ENCODE measurements around the gene SCCPDH.

Gene SCCPDH

GRCh38 chr1:246785494-246786111 lies 61.4 kb downstream of the SCCPDH start:
- DNase-seq (ENCODE audit: low spot score) = no peak

- DNase-seq (ENCODE audit: low spot score) = no peak
These were observed 62.5 kb downstream of the SCCPDH start for GRCh38 chr1:246786606-246787238.

GRCh38 chr1:246787781-246788513 lies 63.7 kb downstream of the SCCPDH start:
- no peak for DNase-seq (ENCODE audit: low spot score)

- no peak for DNase-seq (ENCODE audit: low spot score)
These were observed 64.7 kb downstream of the SCCPDH start for GRCh38 chr1:246788895-246789338.

GRCh38 chr1:246789454-246790339 lies 65.5 kb downstream of the SCCPDH start:
- no peak for DNase-seq (ENCODE audit: low spot score)

GRCh38 chr1:246790364-246790763 lies 66.2 kb downstream of the SCCPDH start:
- no peak for DNase-seq (ENCODE audit: low spot score)

GRCh38 chr1:246790833-246791232 lies 66.6 kb downstream of the SCCPDH start:
- DNase-seq (ENCODE audit: low spot score) = no peak

- no peak for DNase-seq (ENCODE audit: low spot score)
These were observed 67.2 kb downstream of the SCCPDH start for GRCh38 chr1:246791303-246791918.

GRCh38 chr1:246792603-246793002 lies 68.4 kb downstream of the SCCPDH start:
- no peak for DNase-seq (ENCODE audit: low spot score)

- no peak for DNase-seq (ENCODE audit: low spot score)
These were observed 69.2 kb downstream of the SCCPDH start for GRCh38 chr1:246793356-246793896.

- DNase-seq (ENCODE audit: low spot score) = no peak
These were observed 70.0 kb downstream of the SCCPDH start for GRCh38 chr1:246794048-246794827.

GRCh38 chr1:246794828-246795671 lies 70.8 kb downstream of the SCCPDH start:
- DNase-seq (ENCODE audit: low spot score) = no peak

GRCh38 chr1:246795906-246796694 lies 71.9 kb downstream of the SCCPDH start:
- DNase-seq (ENCODE audit: low spot score) = no peak

GRCh38 chr1:246797157-246797556 lies 72.9 kb downstream of the SCCPDH start:
- DNase-seq (ENCODE audit: low spot score) = no peak

GRCh38 chr1:246797597-246797996 lies 73.4 kb downstream of the SCCPDH start:
- DNase-seq (ENCODE audit: low spot score) = no peak

- DNase-seq (ENCODE audit: low spot score) = no peak
These were observed 73.9 kb downstream of the SCCPDH start for GRCh38 chr1:246798107-246798506.

- DNase-seq (ENCODE audit: low spot score) = no peak
These were observed 74.6 kb downstream of the SCCPDH start for GRCh38 chr1:246798606-246799496.

- no peak for DNase-seq (ENCODE audit: low spot score)
These were observed 76.1 kb downstream of the SCCPDH start for GRCh38 chr1:246800356-246800755.

Measured in CD4-positive, alpha-beta T cell treated with Interleukin-15 for 4 hours (primary cell).